GM18873 (cell line): ENCODE data around the gene SNX9.
"Not testable (repeated sequence)": the region's sequence is repeated elsewhere in the genome, so short reads cannot be mapped to it uniquely, and the experiment has no call there.

Source experiments
- ATAC-seq: cut with Tn5 transposase; IDR thresholded peaks from one replicate; pipeline ENCODE4 v1.9.1; 2021; ENCODE audit warnings: mild to moderate bottlenecking, moderate library complexity, moderate number of reproducible peaks; ENCODE audit not compliant: unreplicated experiment, low FRiP score

Gene SNX9

GRCh38 chr6:157944983-157945931 is 122.2 kb downstream of the SNX9 start:
- no peak for ATAC-seq

GRCh38 chr6:157946053-157946617 is 123.1 kb downstream of the SNX9 start:
- no peak for ATAC-seq

GRCh38 chr6:157946865-157947532 is 124.0 kb downstream of the SNX9 start:
- no peak for ATAC-seq

- ATAC-seq = not testable (repeated sequence)
Measured at GRCh38 chr6:157950899-157951298, 127.9 kb downstream of the SNX9 start.

- no peak for ATAC-seq
Measured at GRCh38 chr6:157951828-157952227, 128.8 kb downstream of the SNX9 start.

- no peak for ATAC-seq
Measured at GRCh38 chr6:157952861-157953351, 129.9 kb downstream of the SNX9 start.

- ATAC-seq = no peak
Measured at GRCh38 chr6:157953580-157954091, 130.6 kb downstream of the SNX9 start.

GRCh38 chr6:157954150-157955117 is 131.4 kb downstream of the SNX9 start:
- ATAC-seq = no peak

GRCh38 chr6:157955675-157956074 is 132.6 kb downstream of the SNX9 start:
- no peak for ATAC-seq

- no peak for ATAC-seq
Measured at GRCh38 chr6:157956171-157956730, 133.2 kb downstream of the SNX9 start.

GRCh38 chr6:157959451-157960227 is 136.6 kb downstream of the SNX9 start:
- no peak for ATAC-seq

GRCh38 chr6:157961153-157961831 is 138.2 kb downstream of the SNX9 start:
- no peak for ATAC-seq

- ATAC-seq = no peak
Measured at GRCh38 chr6:157961832-157962575, 139.0 kb downstream of the SNX9 start.

- ATAC-seq = no peak
Measured at GRCh38 chr6:157962601-157963302, 139.7 kb downstream of the SNX9 start.

GRCh38 chr6:157964100-157964499 is 141.1 kb downstream of the SNX9 start:
- ATAC-seq = no peak

GRCh38 chr6:157965387-157965786 is 142.3 kb downstream of the SNX9 start:
- ATAC-seq = no peak

- ATAC-seq = no peak
Measured at GRCh38 chr6:157966589-157966977, 143.5 kb downstream of the SNX9 start.
